Neural cell (in vitro differentiated cells): ENCODE measurements around the gene CEP70.

Source experiments
- EP300 ChIP-seq: fragments of 450-650 bp; conservative IDR thresholded peaks from 2 replicates; pipeline ENCODE4 v1.6.1; 2014; ENCODE audit warnings: antibody characterized with exemption, mild to moderate bottlenecking, moderate library complexity; ENCODE audit not compliant: poor library complexity, severe bottlenecking
- EZH2 ChIP-seq: fragments of 200-600, 300-800 bp; shearing (Covaris generic), sonication (generic); IDR thresholded peaks from 2 replicates; pipeline ENCODE4 v1.6.1; 2014; ENCODE audit warnings: antibody characterized with exemption, low read length, borderline replicate concordance, mild to moderate bottlenecking; ENCODE audit not compliant: insufficient read depth, poor library complexity, severe bottlenecking
- MXI1 ChIP-seq: fragments of 450-650 bp; conservative IDR thresholded peaks from 2 replicates; pipeline ENCODE4 v1.6.1; 2014; ENCODE audit warnings: antibody characterized with exemption, mild to moderate bottlenecking; ENCODE audit not compliant: poor library complexity, severe bottlenecking
- POLR2AphosphoS5 ChIP-seq: IDR thresholded peaks from 2 replicates; pipeline ENCODE4 v1.6.1; 2012
- RAD21 ChIP-seq: fragments of 450-650 bp; conservative IDR thresholded peaks from 2 replicates; pipeline ENCODE4 v1.6.1; 2014; ENCODE audit warnings: antibody characterized with exemption, mild to moderate bottlenecking, moderate library complexity
- SMC3 ChIP-seq: fragments of 450-650 bp; conservative IDR thresholded peaks from 2 replicates; pipeline ENCODE4 v1.6.1; 2014; ENCODE audit warnings: antibody characterized with exemption, mild to moderate bottlenecking, moderate library complexity; ENCODE audit not compliant: poor library complexity
- TAF1 ChIP-seq: IDR thresholded peaks from 2 replicates; pipeline ENCODE4 v1.6.1; 2012; ENCODE audit warnings: low read depth
- TF ChIP-seq, protein P1 (sequence below): fragments of 450-650 bp; IDR thresholded peaks from 2 replicates; pipeline ENCODE4 v1.5.1; 2014; ENCODE audit warnings: antibody characterized with exemption, mild to moderate bottlenecking, moderate library complexity; ENCODE audit not compliant: poor library complexity, severe bottlenecking
- TF ChIP-seq, protein P2 (sequence below): IDR thresholded peaks from 2 replicates; pipeline ENCODE4 v1.6.1; 2012; ENCODE audit warnings: borderline replicate concordance

DNA sequence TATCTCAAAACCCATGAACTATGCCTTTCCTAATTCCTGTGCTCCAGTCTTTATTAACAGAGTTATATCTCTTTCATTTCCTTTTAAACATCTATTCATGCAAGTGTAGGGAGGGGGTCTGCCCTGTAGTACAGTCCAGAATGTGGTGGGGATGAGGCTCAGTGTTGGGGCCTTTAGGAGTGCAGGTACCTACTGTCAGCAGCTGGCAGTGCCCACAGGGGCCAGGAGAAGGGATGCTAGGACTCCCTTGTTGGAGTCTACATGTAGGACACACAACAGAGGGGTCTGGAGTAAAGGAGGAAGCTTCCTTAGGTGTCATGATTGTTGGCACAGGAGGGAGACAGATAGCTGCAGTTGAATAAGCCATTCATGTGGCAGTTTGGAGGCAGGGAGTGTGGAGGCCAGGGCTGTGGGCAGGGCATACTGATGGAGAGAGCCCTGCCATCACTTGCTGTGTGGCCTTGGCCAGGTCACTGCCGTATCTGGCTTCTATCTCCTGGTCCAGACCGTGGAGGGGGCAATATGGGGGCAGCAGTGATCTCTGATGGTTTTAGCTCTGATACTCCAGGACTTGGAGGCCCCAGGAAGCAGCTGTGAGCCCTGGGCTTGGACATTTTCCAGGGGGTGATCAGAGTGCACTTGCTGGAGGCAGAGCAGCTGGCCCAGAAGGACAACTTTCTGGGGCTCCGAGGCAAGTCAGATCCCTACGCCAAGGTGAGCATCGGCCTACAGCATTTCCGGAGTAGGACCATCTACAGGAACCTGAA lies 130.2 kb downstream of the CEP70 start:
- TF ChIP-seq, protein P1, sequence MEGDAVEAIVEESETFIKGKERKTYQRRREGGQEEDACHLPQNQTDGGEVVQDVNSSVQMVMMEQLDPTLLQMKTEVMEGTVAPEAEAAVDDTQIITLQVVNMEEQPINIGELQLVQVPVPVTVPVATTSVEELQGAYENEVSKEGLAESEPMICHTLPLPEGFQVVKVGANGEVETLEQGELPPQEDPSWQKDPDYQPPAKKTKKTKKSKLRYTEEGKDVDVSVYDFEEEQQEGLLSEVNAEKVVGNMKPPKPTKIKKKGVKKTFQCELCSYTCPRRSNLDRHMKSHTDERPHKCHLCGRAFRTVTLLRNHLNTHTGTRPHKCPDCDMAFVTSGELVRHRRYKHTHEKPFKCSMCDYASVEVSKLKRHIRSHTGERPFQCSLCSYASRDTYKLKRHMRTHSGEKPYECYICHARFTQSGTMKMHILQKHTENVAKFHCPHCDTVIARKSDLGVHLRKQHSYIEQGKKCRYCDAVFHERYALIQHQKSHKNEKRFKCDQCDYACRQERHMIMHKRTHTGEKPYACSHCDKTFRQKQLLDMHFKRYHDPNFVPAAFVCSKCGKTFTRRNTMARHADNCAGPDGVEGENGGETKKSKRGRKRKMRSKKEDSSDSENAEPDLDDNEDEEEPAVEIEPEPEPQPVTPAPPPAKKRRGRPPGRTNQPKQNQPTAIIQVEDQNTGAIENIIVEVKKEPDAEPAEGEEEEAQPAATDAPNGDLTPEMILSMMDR: no peak
- no peak for TF ChIP-seq MXI1
- TF ChIP-seq, protein P2, sequence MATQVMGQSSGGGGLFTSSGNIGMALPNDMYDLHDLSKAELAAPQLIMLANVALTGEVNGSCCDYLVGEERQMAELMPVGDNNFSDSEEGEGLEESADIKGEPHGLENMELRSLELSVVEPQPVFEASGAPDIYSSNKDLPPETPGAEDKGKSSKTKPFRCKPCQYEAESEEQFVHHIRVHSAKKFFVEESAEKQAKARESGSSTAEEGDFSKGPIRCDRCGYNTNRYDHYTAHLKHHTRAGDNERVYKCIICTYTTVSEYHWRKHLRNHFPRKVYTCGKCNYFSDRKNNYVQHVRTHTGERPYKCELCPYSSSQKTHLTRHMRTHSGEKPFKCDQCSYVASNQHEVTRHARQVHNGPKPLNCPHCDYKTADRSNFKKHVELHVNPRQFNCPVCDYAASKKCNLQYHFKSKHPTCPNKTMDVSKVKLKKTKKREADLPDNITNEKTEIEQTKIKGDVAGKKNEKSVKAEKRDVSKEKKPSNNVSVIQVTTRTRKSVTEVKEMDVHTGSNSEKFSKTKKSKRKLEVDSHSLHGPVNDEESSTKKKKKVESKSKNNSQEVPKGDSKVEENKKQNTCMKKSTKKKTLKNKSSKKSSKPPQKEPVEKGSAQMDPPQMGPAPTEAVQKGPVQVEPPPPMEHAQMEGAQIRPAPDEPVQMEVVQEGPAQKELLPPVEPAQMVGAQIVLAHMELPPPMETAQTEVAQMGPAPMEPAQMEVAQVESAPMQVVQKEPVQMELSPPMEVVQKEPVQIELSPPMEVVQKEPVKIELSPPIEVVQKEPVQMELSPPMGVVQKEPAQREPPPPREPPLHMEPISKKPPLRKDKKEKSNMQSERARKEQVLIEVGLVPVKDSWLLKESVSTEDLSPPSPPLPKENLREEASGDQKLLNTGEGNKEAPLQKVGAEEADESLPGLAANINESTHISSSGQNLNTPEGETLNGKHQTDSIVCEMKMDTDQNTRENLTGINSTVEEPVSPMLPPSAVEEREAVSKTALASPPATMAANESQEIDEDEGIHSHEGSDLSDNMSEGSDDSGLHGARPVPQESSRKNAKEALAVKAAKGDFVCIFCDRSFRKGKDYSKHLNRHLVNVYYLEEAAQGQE: no peak
- no peak for TF ChIP-seq EP300
- no peak for TF ChIP-seq SMC3
- no peak for TF ChIP-seq TAF1
- TF ChIP-seq EZH2: no peak
- no peak for TF ChIP-seq POLR2AphosphoS5
- no peak for TF ChIP-seq RAD21
